GM19023 (cell line): ENCODE measurements around the gene LYSMD3.

ENCODE experiments used
- ATAC-seq: cut with Tn5 transposase; IDR thresholded peaks from one replicate; pipeline ENCODE4 v1.9.1; 2021; ENCODE audit warnings: mild to moderate bottlenecking, moderate library complexity; ENCODE audit not compliant: unreplicated experiment

Gene LYSMD3

DNA sequence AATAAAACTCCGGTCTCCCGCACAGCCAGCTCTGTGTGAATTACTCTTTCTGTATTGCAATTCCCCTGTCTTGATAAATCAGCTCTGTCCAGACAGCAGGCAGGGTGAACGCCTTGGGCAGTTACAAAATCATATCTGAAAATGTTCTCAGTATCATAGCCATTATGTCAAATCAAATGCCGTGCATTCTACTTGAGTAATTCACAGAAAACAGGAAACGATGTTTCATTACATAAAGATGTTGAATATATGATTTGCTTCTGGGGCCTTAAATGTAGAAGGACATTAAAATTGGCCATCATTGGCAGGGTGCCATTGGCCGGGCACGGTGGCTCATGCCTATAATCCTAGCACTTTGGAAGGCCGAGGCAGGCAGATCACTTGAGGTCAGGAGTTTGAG lies 46.2 kb downstream of the LYSMD3 start:
- ATAC-seq, result no peak

DNA sequence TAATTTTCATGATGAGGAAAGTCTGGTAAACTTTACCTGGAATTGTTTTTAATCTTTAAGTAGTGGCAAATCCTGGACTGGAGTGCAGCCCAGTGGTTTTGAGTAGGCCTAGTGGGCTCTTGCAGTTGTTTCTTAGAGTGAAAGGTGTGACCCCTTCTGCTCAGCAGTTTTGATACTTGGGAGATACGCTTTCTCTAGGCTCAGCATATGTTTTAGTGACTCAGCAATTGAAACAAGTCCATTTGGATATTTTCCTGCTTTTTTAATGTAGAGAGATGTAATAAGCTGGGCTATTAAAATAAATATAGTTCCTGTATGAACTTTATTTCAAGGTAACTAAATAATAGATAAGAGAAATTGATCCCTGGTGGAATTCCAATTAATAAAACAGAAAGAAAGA lies 48.7 kb downstream of the LYSMD3 start:
- no peak for ATAC-seq

DNA sequence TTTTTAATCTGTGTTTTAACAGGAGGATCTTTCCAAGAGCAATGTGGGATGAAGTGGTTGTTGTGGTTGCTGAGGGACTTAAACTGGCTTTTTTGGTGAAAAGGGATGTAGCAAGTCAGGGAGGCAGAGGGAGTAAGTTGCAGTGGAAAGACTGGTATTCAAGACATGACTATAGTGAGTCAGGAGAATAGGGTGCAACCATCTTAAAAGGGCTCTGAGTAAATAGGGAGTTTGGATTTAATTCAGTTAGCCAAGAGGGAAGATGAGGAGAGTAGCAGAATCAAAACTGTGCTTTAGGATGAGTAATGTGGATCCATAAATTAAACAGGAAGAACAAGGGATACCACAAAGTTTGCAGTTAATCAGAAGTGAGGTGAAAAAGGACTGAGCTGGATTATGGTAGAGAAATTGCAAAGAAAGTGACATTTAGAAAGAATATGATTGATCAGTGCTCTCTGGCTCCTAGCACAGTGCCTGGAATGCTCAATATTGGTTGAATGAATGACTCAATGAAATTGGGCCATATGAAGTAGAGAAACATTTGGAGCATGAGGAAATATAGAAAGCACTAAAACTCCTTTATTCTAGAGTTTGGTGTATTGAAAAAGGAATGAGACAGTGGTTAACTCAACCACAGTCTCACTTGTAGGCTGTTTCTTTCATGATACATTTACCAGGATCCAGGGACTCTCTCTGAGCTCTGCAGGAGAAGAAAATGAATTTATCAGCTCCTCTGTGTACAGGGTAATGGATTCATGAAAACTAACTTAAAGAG lies 49.6 kb downstream of the LYSMD3 start:
- no peak for ATAC-seq

DNA sequence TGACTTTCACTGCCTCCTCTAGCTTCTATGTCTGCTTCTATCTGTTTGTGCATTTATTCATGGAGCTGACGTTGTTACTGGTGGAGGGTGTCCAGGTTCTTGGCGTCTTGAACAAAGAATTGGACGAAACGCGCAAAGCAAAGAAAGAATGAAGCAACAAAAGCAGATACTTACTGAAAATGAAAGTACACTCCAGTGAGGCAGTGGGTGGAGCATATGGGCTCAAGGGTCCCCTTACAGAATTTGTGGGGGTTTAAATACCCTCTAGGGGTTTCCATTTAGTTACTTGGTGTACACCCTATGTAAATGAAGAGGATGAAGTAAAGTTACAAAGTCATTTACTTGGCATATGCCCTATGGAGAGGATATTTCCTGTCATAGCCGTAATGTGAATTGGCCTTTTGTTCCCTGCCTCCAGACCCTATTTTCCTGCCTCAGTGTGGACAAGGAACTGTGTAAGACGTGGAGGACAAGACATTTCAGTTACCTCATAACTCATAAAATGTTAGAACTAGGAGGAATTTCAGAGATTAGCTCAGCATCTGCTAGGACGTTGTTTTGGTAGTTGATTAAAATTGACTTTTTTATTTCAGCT lies 51.7 kb downstream of the LYSMD3 start:
- ATAC-seq, result no peak

DNA sequence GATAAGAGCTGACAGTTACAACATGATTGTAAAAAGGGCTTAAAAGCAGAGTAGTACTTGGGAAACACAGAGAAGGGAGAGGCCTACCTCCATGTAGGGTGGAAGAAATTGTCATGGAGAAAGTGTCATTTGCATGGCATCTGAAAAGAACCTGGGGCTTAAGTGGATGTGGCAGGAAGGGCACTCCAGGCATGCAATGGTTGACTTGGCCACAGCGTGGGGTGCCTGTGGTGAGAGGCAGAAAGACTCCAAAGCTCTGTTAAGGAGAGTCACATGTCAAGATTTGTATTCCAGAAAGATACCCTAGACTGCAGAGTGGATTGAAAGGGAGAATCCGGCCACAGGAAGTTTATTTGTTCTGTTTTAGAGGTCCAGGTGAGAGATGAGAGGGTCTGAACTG lies 52.3 kb downstream of the LYSMD3 start:
- no peak for ATAC-seq

DNA sequence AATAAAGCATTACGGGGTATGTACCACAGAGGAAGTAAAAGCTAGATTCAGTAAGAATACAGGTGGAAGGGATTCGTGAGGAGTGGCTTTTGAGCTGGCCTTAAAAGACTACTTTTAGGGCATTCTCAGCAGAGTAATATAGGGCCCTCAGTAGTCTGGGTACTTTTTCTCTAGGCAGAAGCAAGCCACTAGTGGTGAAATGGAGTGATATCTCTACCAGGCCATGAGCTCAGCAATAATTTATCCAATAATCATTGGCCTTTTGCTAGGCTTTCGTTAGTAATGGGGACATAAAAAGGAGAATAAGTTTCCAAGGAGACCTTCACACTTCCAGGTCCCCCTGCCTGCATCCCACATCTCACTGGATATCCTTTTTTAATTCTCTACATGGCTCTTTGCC lies 53.0 kb downstream of the LYSMD3 start:
- ATAC-seq, result no peak

DNA sequence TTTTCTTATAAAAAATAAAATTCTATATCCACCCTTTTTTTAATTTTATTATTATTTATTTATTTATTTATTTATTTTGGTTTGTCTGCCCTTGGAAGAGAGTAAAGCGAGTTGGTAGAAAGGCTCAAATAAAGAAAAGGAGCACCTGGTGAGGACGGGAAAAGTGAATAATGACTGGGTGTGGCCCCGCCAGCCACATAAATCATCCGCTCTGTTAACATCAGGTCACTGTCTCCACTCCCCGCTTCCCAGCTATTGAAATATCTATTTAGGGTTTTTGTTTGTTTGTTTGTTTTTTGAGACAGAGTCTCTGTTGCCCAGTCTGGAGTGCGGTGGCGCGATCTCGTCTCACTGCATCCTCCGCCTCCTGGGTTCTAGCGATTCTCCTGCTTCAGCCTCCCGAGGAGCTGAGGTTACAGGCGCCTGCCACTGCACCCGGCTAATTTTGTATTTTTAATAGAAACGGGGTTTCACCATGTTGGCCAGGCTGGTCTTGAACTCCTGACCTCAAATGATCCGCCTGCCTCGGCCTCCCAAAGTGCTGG lies 53.9 kb downstream of the LYSMD3 start:
- no peak for ATAC-seq

DNA sequence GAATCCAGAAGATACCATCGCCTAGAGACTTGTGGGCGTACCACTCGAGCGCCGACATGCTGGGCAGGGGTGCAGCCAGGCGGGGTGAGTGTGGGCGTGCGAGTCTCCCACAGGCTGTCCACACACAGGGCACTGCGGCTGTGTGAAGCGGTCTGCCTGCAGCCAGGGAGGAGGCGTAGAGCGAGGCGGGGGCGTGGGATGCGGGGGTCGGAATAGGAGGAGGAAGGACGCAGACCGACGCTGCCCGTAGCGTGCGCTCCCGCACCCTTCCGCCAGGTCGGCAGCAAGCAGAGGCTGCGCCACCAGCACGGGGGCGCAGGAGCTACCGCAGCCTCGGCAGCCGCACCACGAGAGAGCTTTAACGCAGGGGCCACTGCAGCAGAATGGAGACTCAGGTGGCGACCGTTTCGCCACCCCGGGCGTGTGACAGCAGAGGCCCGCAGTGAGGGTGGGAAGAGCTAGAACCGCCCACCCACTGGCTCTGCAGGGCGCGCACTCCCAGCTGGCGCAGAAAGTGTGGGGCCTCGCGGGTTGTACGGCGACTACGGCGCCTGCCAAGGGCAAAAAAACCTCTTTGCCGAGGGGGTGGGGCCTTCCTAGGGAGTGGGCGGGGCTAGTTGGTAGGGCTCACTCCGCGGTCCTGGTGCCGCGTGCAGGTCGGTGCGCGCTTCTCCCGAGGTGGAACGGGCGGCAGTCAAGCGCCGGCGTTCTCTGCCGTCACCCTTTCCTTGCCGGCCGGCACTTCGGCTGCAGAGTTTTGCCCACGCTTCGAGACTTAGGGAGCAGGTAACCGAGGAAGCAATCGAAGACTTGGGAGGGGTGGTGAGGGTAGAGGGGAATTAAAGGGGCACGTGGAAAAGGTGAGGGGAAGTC lies 54.9 kb downstream of the LYSMD3 start, which contains the start of the genes MBLAC2 and POLR3G:
Gene MBLAC2 (minus strand): TSS at position 537 of the 873 bp plus-strand sequence. CDS start 479 bp downstream, at position 58.
Gene POLR3G (plus strand): TSS at position 630 of the 873 bp plus-strand sequence. CDS start 10,704 bp downstream, outside the sequence.
- peak; percentile 84 for ATAC-seq

DNA sequence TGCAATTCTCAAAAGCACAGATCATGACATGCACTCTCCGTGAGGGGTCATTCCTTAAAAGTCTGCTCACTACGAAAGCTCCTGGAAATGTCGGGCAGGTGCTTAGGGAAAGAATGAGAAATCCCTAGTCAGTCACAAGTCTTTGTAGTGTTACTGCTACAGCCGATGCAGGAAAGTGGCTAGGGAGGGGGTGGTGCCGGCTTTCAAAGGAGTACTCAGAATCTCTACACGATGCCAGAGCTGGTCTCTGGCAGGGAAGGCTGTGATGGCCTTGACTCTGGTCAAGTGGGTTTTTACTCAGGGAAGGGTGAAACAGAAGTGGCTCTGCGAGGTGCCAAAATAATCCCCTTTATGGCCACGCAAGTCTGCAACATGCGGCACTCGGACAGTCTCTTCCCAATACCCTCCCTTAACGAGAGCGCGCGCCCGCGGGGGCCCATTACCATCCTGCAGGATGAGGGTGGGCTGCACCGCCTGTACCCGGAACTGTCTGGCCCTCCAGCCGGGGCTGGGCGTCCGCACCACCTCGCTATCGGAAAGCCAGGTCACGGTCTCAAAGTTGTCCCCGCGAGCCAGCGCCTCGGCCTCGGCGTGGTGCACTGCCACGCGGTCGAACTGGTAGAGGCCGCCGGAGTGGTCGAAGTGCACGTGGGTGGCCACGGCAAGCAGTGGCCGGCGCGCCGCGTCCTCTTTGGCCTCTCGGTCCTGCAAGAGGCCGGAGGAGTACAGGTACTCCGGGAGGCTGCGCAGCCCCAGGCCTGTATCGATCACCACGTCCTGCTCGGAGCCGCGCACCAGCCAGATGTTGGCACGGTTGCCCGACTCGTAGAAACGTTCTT lies 55.8 kb downstream of the LYSMD3 start:
- peak; percentile 23 for ATAC-seq

DNA sequence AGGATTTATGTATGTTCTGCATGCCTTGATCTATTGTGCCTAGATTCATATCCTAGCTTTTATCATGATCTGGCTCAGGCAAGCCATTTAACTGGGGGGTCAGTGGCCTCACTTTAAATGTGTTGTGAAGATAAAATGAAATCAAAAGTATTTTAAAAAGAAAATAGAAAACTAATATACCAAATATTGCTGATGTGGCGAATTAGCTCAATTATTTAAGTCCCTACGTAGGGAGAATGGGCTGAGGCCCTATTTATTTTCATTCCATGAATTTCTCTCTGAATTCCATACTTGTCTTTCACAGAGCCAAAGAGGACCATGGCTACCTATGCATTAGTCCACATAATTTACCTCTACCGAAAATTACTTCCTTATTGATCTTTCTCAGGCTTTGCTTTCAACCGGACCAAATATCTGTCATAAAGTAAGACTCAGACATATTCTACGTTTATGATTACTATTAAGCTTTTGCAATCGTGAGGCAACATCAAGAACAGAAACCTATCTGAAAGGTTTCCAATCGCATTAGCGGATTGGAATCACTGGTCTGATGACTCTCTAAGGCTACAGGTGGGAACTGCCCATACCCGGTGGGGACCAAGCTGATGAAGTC lies 56.5 kb downstream of the LYSMD3 start:
- no peak for ATAC-seq
